ENCODE results near the gene INS. TPM values are rescaled to one million over a fixed set of nuclear protein-coding genes. Genes with fewer than 3 reads are reported as not detected.

The INS gene
- total and polyA plus RNA-seq, 2 of the 13 experiments (the other 11 are each of a cell fraction or from before 2014, with no cell fraction given), result not detected

DNA sequence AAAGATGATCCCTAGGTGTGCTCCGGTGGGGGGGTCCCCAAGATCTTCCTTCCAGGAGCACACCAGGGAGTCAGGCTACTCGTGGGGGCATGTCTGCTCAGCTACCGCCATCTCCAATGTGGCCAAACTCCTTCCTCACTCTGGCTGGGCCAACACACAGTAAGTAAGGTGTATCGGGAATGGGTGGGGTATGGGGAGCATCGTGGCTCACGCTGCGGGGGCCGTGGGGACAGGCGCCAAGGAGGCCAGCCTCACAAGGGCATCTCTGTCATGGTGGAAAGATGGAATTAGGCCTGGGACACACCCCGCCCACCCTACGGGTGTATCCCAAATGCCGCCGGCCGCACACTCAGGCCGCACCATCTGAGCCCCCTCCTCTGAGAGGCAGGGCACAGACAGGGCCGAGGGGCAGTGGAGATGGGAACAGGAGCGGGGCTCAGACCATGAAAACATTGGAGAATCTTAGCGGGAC is 30.1 kb downstream of the INS start (continued):
- TF ChIP-seq ZNF260 (CRISPR knock-in tag; IDR thresholded peaks at IDR 0.05; ENCODE audit: borderline replicate concordance, low read depth) (no peak), MTF1 (CRISPR knock-in tag; IDR thresholded peaks at IDR 0.05) (no peak), ZNF382 (CRISPR knock-in tag; IDR thresholded peaks at IDR 0.05; ENCODE audit: borderline replicate concordance) (no peak), FOXJ3 (CRISPR knock-in tag; IDR thresholded peaks at IDR 0.05; ENCODE audit: borderline replicate concordance) (no peak), GZF1 (CRISPR knock-in tag; IDR thresholded peaks at IDR 0.05) (no peak), ZFP36 (IDR thresholded peaks at IDR 0.05; ENCODE audit: borderline replicate concordance, low read depth, low read length, partially characterized antibody) (no peak), HDAC2 (CRISPR knock-in tag; IDR thresholded peaks at IDR 0.05) (0 out of 2 replicates have a peak, but pooled peaks have one; percentile 31), LCORL (IDR thresholded peaks at IDR 0.05) (no peak), LCORL (CRISPR knock-in tag; IDR thresholded peaks at IDR 0.05) (no peak), GLI4 (CRISPR knock-in tag; IDR thresholded peaks at IDR 0.05; ENCODE audit: borderline replicate concordance) (no peak), KDM2A (CRISPR knock-in tag; IDR thresholded peaks at IDR 0.05; ENCODE audit: borderline replicate concordance, low read depth) (0 out of 2 replicates have a peak, but pooled peaks have one; percentile 19), ZSCAN12 (CRISPR knock-in tag; IDR thresholded peaks at IDR 0.05) (no peak), ZNF225 (CRISPR knock-in tag; IDR thresholded peaks at IDR 0.05) (no peak), POGZ (CRISPR knock-in tag; IDR thresholded peaks at IDR 0.05) (no peak), AKAP8 (CRISPR knock-in tag; IDR thresholded peaks at IDR 0.05) (no peak; the same call in 1 of the 2 replicates), ZSCAN31 (CRISPR knock-in tag; IDR thresholded peaks at IDR 0.05; ENCODE audit: low read depth) (no peak), ZNF3 (CRISPR knock-in tag; IDR thresholded peaks at IDR 0.05) (no peak), MEIS1 (CRISPR knock-in tag; IDR thresholded peaks at IDR 0.05; ENCODE audit: borderline replicate concordance) (no peak), HOXA9 (CRISPR knock-in tag; IDR thresholded peaks at IDR 0.05; ENCODE audit: borderline replicate concordance) (0 out of 2 replicates have a peak, but pooled peaks have one; percentile 21)
- TF ChIP-seq, protein P1, sequence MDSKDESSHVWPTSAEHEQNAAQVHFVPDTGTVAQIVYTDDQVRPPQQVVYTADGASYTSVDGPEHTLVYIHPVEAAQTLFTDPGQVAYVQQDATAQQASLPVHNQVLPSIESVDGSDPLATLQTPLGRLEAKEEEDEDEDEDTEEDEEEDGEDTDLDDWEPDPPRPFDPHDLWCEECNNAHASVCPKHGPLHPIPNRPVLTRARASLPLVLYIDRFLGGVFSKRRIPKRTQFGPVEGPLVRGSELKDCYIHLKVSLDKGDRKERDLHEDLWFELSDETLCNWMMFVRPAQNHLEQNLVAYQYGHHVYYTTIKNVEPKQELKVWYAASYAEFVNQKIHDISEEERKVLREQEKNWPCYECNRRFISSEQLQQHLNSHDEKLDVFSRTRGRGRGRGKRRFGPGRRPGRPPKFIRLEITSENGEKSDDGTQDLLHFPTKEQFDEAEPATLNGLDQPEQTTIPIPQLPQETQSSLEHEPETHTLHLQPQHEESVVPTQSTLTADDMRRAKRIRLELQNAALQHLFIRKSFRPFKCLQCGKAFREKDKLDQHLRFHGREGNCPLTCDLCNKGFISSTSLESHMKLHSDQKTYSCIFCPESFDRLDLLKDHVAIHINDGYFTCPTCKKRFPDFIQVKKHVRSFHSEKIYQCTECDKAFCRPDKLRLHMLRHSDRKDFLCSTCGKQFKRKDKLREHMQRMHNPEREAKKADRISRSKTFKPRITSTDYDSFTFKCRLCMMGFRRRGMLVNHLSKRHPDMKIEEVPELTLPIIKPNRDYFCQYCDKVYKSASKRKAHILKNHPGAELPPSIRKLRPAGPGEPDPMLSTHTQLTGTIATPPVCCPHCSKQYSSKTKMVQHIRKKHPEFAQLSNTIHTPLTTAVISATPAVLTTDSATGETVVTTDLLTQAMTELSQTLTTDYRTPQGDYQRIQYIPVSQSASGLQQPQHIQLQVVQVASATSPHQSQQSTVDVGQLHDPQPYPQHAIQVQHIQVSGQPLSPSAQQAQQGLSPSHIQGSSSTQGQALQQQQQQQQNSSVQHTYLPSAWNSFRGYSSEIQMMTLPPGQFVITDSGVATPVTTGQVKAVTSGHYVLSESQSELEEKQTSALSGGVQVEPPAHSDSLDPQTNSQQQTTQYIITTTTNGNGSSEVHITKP (CRISPR knock-in tag; IDR thresholded peaks at IDR 0.05; ENCODE audit: low read depth), result no peak
- TF ChIP-seq, protein P2, sequence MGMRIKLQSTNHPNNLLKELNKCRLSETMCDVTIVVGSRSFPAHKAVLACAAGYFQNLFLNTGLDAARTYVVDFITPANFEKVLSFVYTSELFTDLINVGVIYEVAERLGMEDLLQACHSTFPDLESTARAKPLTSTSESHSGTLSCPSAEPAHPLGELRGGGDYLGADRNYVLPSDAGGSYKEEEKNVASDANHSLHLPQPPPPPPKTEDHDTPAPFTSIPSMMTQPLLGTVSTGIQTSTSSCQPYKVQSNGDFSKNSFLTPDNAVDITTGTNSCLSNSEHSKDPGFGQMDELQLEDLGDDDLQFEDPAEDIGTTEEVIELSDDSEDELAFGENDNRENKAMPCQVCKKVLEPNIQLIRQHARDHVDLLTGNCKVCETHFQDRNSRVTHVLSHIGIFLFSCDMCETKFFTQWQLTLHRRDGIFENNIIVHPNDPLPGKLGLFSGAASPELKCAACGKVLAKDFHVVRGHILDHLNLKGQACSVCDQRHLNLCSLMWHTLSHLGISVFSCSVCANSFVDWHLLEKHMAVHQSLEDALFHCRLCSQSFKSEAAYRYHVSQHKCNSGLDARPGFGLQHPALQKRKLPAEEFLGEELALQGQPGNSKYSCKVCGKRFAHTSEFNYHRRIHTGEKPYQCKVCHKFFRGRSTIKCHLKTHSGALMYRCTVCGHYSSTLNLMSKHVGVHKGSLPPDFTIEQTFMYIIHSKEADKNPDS (CRISPR knock-in tag; IDR thresholded peaks at IDR 0.05), result no peak
- TF ChIP-seq, protein P3, sequence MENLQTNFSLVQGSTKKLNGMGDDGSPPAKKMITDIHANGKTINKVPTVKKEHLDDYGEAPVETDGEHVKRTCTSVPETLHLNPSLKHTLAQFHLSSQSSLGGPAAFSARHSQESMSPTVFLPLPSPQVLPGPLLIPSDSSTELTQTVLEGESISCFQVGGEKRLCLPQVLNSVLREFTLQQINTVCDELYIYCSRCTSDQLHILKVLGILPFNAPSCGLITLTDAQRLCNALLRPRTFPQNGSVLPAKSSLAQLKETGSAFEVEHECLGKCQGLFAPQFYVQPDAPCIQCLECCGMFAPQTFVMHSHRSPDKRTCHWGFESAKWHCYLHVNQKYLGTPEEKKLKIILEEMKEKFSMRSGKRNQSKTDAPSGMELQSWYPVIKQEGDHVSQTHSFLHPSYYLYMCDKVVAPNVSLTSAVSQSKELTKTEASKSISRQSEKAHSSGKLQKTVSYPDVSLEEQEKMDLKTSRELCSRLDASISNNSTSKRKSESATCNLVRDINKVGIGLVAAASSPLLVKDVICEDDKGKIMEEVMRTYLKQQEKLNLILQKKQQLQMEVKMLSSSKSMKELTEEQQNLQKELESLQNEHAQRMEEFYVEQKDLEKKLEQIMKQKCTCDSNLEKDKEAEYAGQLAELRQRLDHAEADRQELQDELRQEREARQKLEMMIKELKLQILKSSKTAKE (CRISPR knock-in tag; IDR thresholded peaks at IDR 0.05; ENCODE audit: borderline replicate concordance), result no peak
- TF ChIP-seq, protein P4, sequence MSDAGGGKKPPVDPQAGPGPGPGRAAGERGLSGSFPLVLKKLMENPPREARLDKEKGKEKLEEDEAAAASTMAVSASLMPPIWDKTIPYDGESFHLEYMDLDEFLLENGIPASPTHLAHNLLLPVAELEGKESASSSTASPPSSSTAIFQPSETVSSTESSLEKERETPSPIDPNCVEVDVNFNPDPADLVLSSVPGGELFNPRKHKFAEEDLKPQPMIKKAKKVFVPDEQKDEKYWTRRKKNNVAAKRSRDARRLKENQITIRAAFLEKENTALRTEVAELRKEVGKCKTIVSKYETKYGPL (CRISPR knock-in tag; IDR thresholded peaks at IDR 0.05), result no peak

Measured in HepG2 (cell line).